CD4-positive, CD25-positive, alpha-beta regulatory T cell (primary cell): ENCODE data around the gene UPF3A. TPM values are rescaled to one million over a fixed set of nuclear protein-coding genes. Genes with fewer than 3 reads are reported as not detected.
"Not testable (repeated sequence)": the region's sequence is repeated elsewhere in the genome, so short reads cannot be mapped to it uniquely, and the experiment has no call there.

Experiments used
- ATAC-seq, 2 donors: fragments of 150-1000 bp; cut with Tn5 transposase; one replicate each; pipeline ENCODE4 v1.10.0; 2021; ENCODE audit warnings: low read depth in 2 of 2, moderate number of reproducible peaks in 2 of 2, moderate library complexity in 1 of 2
- DNase-seq, 3 donors: peaks; one replicate each; pipeline versions ENCODE4 v3.0.0 to v3.0.0-alpha.2; 2012 to 2022; ENCODE audit warnings: mixed read lengths in 1 of 3
- H3K27ac ChIP-seq: one replicate; pipeline ENCODE4 v1.7.0; 2013; ENCODE audit warnings: mild to moderate bottlenecking, low read length; ENCODE audit not compliant: insufficient read depth, poor library complexity, severe bottlenecking
- H3K27me3 ChIP-seq: one replicate; pipeline ENCODE4 v1.7.0; 2013; ENCODE audit warnings: low read length; ENCODE audit not compliant: control insufficient read depth, insufficient read depth
- H3K36me3 ChIP-seq: one replicate; pipeline ENCODE4 v1.7.0; 2013; ENCODE audit warnings: mild to moderate bottlenecking, low read length, moderate library complexity; ENCODE audit not compliant: control insufficient read depth, insufficient read depth
- H3K4me1 ChIP-seq: 2 replicates; pipeline ENCODE4 v1.7.0; 2013; ENCODE audit warnings: mild to moderate bottlenecking, low read length; ENCODE audit not compliant: insufficient read depth, control insufficient read depth, poor library complexity, severe bottlenecking
- H3K4me3 ChIP-seq: one replicate; pipeline ENCODE4 v1.7.0; 2013; ENCODE audit warnings: low read depth, mild to moderate bottlenecking, low read length, moderate library complexity
- H3K9me3 ChIP-seq, 2 experiments: 1 replicate in 1 of 2; 2 replicates in 1 of 2; pipeline ENCODE4 v1.7.0; 2013; ENCODE audit warnings: low read length in 2 of 2, mild to moderate bottlenecking in 1 of 2, moderate library complexity in 1 of 2; ENCODE audit not compliant: control insufficient read depth in 2 of 2
- H3K27ac Mint-ChIP-seq, 3 donors: one replicate each; pipeline ENCODE4 v1.8.0; 2020 to 2022; ENCODE audit warnings: mild to moderate bottlenecking in 3 of 3, mixed read lengths in 3 of 3, moderate library complexity in 2 of 3
- H3K27me3 Mint-ChIP-seq: one replicate; pipeline ENCODE4 v1.8.0; 2022; ENCODE audit warnings: mild to moderate bottlenecking, mixed read lengths
- H3K36me3 Mint-ChIP-seq: one replicate; pipeline ENCODE4 v1.8.0; 2020; ENCODE audit warnings: mixed read lengths
- H3K4me1 Mint-ChIP-seq, 4 donors: one replicate each; pipeline ENCODE4 v1.8.0; 2020 to 2022; ENCODE audit warnings: mixed read lengths in 4 of 4, mild to moderate bottlenecking in 1 of 4
- H3K4me3 Mint-ChIP-seq, 4 donors: one replicate each; pipeline ENCODE4 v1.8.0; 2020 to 2022; ENCODE audit warnings: mild to moderate bottlenecking in 4 of 4, mixed read lengths in 4 of 4, moderate library complexity in 3 of 4
- H3K9me3 Mint-ChIP-seq, 7 donors: one replicate each; pipeline ENCODE4 v1.8.0; 2020 to 2022; ENCODE audit warnings: mixed read lengths in 7 of 7, mild to moderate bottlenecking in 3 of 7, moderate library complexity in 2 of 7
- polyA plus RNA-seq, 4 donors: library from polyadenylated mRNA; unstranded; fragments of 300-500 nt; fragmentation: Illumina TruSeq; gene quantifications; one replicate each; pipeline ENCODE4 v1.2.3, GENCODE V29; 2021
- total RNA-seq: library from RNA; stranded (reverse); gene quantifications from one replicate; pipeline ENCODE4 v1.2.3, GENCODE V29; 2022

Gene UPF3A
- total and polyA plus RNA-seq, 5 donors from 2014 or later = 14.5 to 50.0 (median 18.1) TPM

DNA sequence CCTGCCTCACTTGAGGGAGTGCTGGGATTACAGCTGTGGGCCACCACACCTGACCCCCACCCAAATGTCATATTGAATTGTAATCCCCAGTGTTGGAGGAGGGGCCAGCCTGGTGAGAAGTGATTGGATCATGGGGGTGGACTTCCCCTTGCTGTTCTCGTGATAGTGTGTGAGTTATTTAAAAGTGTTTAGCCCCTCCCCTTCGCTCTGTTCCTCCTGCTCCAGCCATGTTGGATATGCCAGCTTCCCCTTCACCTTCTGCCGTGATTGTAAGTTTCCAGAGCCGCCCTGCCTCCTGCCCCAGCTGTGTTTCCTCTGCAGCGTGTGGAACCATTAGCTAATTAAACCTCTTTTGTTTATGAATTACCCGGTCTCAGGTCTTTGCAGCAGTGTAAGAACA lies 46.6 kb downstream of the UPF3A start:
- no peak overlapping the region for H3K27ac ChIP-seq
- H3K4me1 Mint-ChIP-seq = peaks cover 13 to 33% (median 21%) of the 10 kb centered on the region in 4 donors
- no peaks in the 10 kb centered on the region for H3K9me3 Mint-ChIP-seq
- no peak for ATAC-seq
- peaks cover 26% of the 10 kb centered on the region for H3K36me3 Mint-ChIP-seq
- peaks cover 36% of the 10 kb centered on the region for H3K36me3 ChIP-seq
- no peaks in the 10 kb centered on the region for H3K27me3 ChIP-seq
- no peak overlapping the region for H3K4me3 Mint-ChIP-seq
- no peaks in the 10 kb centered on the region for H3K4me1 ChIP-seq
- no peak overlapping the region for H3K4me3 ChIP-seq
- H3K9me3 ChIP-seq = no peaks in the 10 kb centered on the region
- H3K27me3 Mint-ChIP-seq = no peaks in the 10 kb centered on the region
- DNase-seq = no peak
- peak overlapping the region in 2 of 3 donors; percentile 65 to 67 for H3K27ac Mint-ChIP-seq

DNA sequence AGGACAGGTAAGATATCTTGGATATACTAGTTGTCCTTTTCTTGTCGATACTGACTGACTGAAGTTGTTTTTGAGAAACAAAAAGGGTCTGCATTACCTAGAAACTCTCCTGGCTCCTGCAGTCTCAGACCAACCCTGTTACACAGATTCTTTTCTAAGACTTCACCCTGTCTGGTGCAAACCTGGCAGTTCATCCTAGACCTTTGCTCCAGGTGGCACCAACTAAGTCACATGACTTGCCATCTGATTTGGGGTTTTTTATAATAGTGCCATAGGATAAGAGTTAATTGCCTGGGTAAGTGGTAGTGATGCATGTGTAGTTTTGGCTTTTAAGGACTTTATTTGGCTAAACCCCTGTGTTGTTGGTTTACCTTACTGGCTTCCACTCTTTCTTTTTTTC lies 47.2 kb downstream of the UPF3A start:
- no peak overlapping the region for H3K4me3 ChIP-seq
- no peaks in the 10 kb centered on the region for H3K27me3 ChIP-seq
- H3K9me3 ChIP-seq = no peaks in the 10 kb centered on the region
- no peaks in the 10 kb centered on the region for H3K4me1 ChIP-seq
- no peak for ATAC-seq
- H3K27ac ChIP-seq = no peak overlapping the region
- no peaks in the 10 kb centered on the region for H3K27me3 Mint-ChIP-seq
- peaks cover 31% of the 10 kb centered on the region for H3K36me3 ChIP-seq
- DNase-seq = no peak
- H3K4me1 Mint-ChIP-seq = peaks cover 13 to 33% (median 24%) of the 10 kb centered on the region in 4 donors
- peak overlapping the region in 1 of 3 donors; percentile 47 for H3K27ac Mint-ChIP-seq
- H3K9me3 Mint-ChIP-seq = no peaks in the 10 kb centered on the region
- no peak overlapping the region for H3K4me3 Mint-ChIP-seq
- peaks cover 24% of the 10 kb centered on the region for H3K36me3 Mint-ChIP-seq

DNA sequence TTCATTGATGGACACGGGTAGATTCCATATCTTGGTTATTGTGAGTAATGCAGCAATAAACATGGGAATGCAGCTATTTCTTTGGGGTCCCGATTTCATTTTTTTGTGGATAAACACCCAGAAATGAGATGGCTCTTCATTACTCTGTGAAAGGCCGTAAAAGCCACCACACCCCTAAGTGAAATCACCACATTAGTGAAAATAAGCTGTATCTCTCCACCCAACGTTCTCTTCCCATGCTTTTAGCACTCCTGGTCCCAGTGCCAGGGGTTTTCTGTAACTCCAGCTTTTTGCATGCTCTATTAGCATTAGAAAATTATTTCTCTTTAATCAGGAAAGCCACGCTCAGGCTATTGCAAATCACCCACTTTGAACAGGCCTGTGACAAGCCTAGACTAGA lies 48.7 kb downstream of the UPF3A start:
- Histone ChIP-seq H3K9me3 (no peaks in the 10 kb centered on the region), H3K27me3 (no peaks in the 10 kb centered on the region), H3K27ac (no peak overlapping the region), H3K4me3 (no peak overlapping the region), H3K36me3 (peaks cover 16% of the 10 kb centered on the region), H3K4me1 (peaks cover 9% of the 10 kb centered on the region)
- Mint-ChIP-seq H3K9me3 (no peaks in the 10 kb centered on the region), H3K4me1 (peaks cover 20 to 44% (median 37%) of the 10 kb centered on the region in 4 donors), H3K27ac (peak overlapping the region in 1 of 3 donors; percentile 52), H3K4me3 (no peak overlapping the region), H3K36me3 (peaks cover 11% of the 10 kb centered on the region), H3K27me3 (no peaks in the 10 kb centered on the region)
- ATAC-seq (no peak), DNase-seq (no peak)

DNA sequence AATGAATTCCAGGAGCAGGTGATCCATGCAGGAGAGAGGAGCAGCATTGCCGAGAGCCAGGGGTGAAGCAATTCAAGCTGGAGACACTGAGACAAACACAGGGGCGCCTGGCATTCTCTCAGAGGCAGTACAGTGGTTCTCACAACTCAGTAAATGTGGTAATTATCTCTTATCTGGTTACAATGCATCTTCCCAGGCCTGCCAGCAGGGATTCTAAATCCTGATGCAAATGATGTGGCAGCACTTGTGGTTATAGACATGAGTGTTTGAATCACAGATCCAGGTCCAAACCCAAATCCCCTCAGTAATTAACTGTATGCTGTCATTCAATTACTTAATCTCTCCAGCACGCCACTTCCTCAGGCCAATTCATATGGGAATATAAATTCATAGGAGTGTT lies 52.5 kb downstream of the UPF3A start:
- not testable (repeated sequence) for H3K27me3 ChIP-seq, H3K36me3 Mint-ChIP-seq, ATAC-seq, DNase-seq, H3K4me1 ChIP-seq, H3K27me3 Mint-ChIP-seq, H3K9me3 Mint-ChIP-seq, H3K36me3 ChIP-seq, H3K9me3 ChIP-seq
- H3K27ac Mint-ChIP-seq = peak overlapping the region; percentile 52 to 95 (median 61)
- peak overlapping the region; percentile 28 for H3K27ac ChIP-seq
- peaks cover 10 to 22% (median 17%) of the 10 kb centered on the region in 4 donors for H3K4me1 Mint-ChIP-seq
- peak overlapping the region; percentile 57 for H3K4me3 ChIP-seq
- H3K4me3 Mint-ChIP-seq = peak overlapping the region in 3 of 4 donors; percentile 59 to 80 (median 79)

DNA sequence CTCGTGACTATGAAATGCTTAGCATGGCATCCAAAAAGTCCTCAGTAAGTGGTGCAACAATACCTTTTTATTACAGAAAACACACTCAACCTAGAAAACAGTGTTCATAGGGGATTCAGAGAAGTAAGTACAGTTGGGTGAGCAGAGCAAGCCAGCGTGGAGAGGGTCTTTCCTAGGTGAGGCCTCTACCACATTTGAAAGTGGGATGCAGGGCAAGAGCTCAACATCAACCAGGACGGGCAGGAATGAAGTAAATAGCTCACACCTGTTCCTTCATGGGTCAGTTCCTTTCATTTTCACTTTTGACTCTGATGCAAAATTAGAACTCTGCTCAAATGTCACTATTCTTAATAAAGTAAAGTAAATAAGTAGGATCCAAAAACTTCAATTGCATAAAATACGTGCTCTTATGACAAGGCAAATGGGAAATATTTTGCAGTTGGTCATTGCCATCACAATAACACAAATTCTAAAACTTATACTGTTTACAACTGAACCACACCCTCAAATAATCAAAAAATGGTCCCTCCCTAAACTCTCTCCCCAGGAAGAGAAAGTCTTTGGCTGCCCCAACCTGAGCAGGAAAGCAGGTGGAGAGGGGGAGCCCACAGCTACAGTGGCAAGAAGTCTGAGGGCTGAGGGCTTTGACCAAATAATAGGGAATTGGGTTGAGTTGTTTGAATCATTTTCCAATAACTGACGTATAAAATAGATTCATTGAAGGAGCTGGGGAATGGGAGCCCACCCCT lies 53.1 kb downstream of the UPF3A start:
- DNase-seq = peak in 1 of 3 donors; percentile 39
- Histone ChIP-seq H3K27ac (peak overlapping the region; percentile 28), H3K4me3 (peak overlapping the region; percentile 57), H3K27me3 (no peaks in the 10 kb centered on the region), H3K9me3 (no peaks in the 10 kb centered on the region), H3K4me1 (peaks cover 9% of the 10 kb centered on the region), H3K36me3 (no peaks in the 10 kb centered on the region)
- no peak for ATAC-seq
- Mint-ChIP-seq H3K36me3 (no peaks in the 10 kb centered on the region), H3K9me3 (peaks cover 0 to 2% (median 0%) of the 10 kb centered on the region in 7 donors), H3K27ac (peak overlapping the region; percentile 61 to 95 (median 78)), H3K4me1 (peaks cover 10 to 23% (median 15%) of the 10 kb centered on the region in 4 donors), H3K4me3 (peak overlapping the region; percentile 7 to 80 (median 69)), H3K27me3 (peaks cover 7% of the 10 kb centered on the region)

DNA sequence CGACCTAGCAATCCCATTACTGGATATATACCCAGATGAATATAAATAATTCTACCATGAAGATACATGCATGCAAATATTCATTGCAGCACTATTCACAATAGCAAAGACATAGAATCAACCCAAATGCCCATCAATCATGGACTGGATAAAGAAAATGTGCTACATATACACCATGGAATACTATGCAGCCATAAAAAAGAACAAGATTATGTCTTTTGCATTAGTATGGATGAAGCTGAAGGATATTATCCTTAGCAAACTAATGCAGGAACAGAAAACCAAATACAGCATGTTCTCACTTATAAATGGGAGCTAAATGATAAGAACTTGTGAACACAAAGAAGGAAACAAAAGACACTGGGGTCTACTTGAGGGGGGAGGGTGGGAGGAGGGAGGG lies 55.1 kb downstream of the UPF3A start:
- not testable (repeated sequence) for H3K36me3 ChIP-seq, H3K27ac ChIP-seq, H3K4me3 ChIP-seq, H3K9me3 ChIP-seq, H3K27ac Mint-ChIP-seq, H3K27me3 ChIP-seq, ATAC-seq, H3K9me3 Mint-ChIP-seq, H3K4me3 Mint-ChIP-seq, H3K36me3 Mint-ChIP-seq, DNase-seq
- Mint-ChIP-seq H3K27me3 (peaks cover 17% of the 10 kb centered on the region), H3K4me1 (peaks cover 11 to 30% (median 18%) of the 10 kb centered on the region in 4 donors)
- H3K4me1 ChIP-seq = peaks cover 15% of the 10 kb centered on the region

DNA sequence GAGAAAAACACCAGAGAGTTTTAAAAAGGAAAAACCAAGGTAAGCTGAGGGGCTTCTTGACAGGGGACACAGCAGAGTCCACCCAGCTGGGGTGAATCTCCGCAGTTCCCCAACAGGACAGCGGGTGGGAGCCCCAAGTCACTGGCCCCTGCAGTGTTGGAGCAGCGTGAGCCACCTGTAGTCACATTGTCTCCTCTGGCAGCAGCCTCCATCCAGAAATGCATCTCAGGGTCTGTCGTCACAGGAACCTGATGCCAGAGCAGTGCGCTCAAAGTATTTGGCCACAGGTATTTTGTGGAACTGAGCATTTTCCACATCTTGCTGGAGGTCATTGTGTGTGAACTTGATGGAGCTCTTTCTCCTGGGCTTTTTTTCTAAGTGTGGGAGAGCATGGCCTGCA lies 57.6 kb downstream of the UPF3A start:
- no peaks in the 10 kb centered on the region for H3K9me3 ChIP-seq
- ATAC-seq (no peak), DNase-seq (no peak)
- H3K4me3 ChIP-seq = no peak overlapping the region
- Mint-ChIP-seq H3K27me3 (peaks cover 35% of the 10 kb centered on the region), H3K4me1 (peaks cover 9 to 22% (median 14%) of the 10 kb centered on the region in 4 donors), H3K4me3 (no peak overlapping the region), H3K36me3 (no peaks in the 10 kb centered on the region), H3K27ac (no peak overlapping the region), H3K9me3 (peaks cover 0 to 2% (median 0%) of the 10 kb centered on the region in 7 donors)
- peaks cover 14% of the 10 kb centered on the region for H3K4me1 ChIP-seq
- no peaks in the 10 kb centered on the region for H3K36me3 ChIP-seq
- H3K27ac ChIP-seq = no peak overlapping the region
- H3K27me3 ChIP-seq = no peaks in the 10 kb centered on the region
